ENCODE results near the gene DTNB. TPM values are rescaled to one million over a fixed set of nuclear protein-coding genes. Genes with fewer than 3 reads are reported as not detected.
"Not testable (repeated sequence)": the region's sequence is repeated elsewhere in the genome, so short reads cannot be mapped to it uniquely, and the experiment has no call there.

Gene DTNB
- total RNA-seq, 4 donors from 2014 or later: 12.4 to 28.8 (median 14.9) TPM

- H3K27ac ChIP-seq: no peak overlapping the region
- no peak overlapping the region for H3K4me3 ChIP-seq
- DNase-seq: no peak
- intact Hi-C loops (cut with DNase I; ENCODE audit: low total_unique reads): no loop called here
- no peak for TF ChIP-seq POLR2A (IDR thresholded peaks at IDR 0.05)
- TF ChIP-seq CTCF (IDR thresholded peaks at IDR 0.05): no peak
- peaks cover 4 to 12% of the 10 kb centered on the region in 2 donors for H3K4me1 ChIP-seq
- H3K36me3 ChIP-seq: no peaks in the 10 kb centered on the region
- H3K9me3 ChIP-seq: no peaks in the 10 kb centered on the region
- H3K27me3 ChIP-seq: no peaks in the 10 kb centered on the region
These were observed 58.7 kb downstream of the DTNB start for GRCh38 chr2:25614711-25615110.

- no peak for DNase-seq
- no peaks in the 10 kb centered on the region for H3K9me3 ChIP-seq
- H3K27ac ChIP-seq: no peak overlapping the region
- H3K4me1 ChIP-seq: no peaks in the 10 kb centered on the region
- H3K27me3 ChIP-seq: no peaks in the 10 kb centered on the region
- intact Hi-C loops (cut with DNase I; ENCODE audit: low total_unique reads): no loop called here
- TF ChIP-seq POLR2A (IDR thresholded peaks at IDR 0.05): no peak
- no peak for TF ChIP-seq CTCF (IDR thresholded peaks at IDR 0.05)
- no peaks in the 10 kb centered on the region for H3K36me3 ChIP-seq
- no peak overlapping the region for H3K4me3 ChIP-seq
These were observed 64.7 kb downstream of the DTNB start for GRCh38 chr2:25608718-25609117.

GRCh38 chr2:25606892-25607291 lies 66.5 kb downstream of the DTNB start:
- intact Hi-C loops (cut with DNase I; ENCODE audit: low total_unique reads): no loop called here
- H3K27ac ChIP-seq: no peak overlapping the region
- DNase-seq: no peak
- H3K4me3 ChIP-seq: no peak overlapping the region
- no peaks in the 10 kb centered on the region for H3K4me1 ChIP-seq
- H3K9me3 ChIP-seq: no peaks in the 10 kb centered on the region
- TF ChIP-seq CTCF (IDR thresholded peaks at IDR 0.05): peak; percentile 34 to 55 (median 42)
- TF ChIP-seq POLR2A (IDR thresholded peaks at IDR 0.05): no peak
- H3K27me3 ChIP-seq: no peaks in the 10 kb centered on the region
- H3K36me3 ChIP-seq: no peaks in the 10 kb centered on the region

GRCh38 chr2:25602333-25602723 lies 71.0 kb downstream of the DTNB start:
- H3K9me3 ChIP-seq: no peaks in the 10 kb centered on the region
- no peak for TF ChIP-seq CTCF (IDR thresholded peaks at IDR 0.05)
- TF ChIP-seq POLR2A (IDR thresholded peaks at IDR 0.05): no peak
- H3K27ac ChIP-seq: no peak overlapping the region
- H3K27me3 ChIP-seq: no peaks in the 10 kb centered on the region
- no peak overlapping the region for H3K4me3 ChIP-seq
- no peaks in the 10 kb centered on the region for H3K4me1 ChIP-seq
- intact Hi-C loops (cut with DNase I; ENCODE audit: low total_unique reads): no loop called here
- H3K36me3 ChIP-seq: no peaks in the 10 kb centered on the region
- no peak for DNase-seq

GRCh38 chr2:25601711-25602332 lies 71.6 kb downstream of the DTNB start:
- intact Hi-C loops (cut with DNase I; ENCODE audit: low total_unique reads): not testable (repeated sequence)

GRCh38 chr2:25598911-25599310 lies 74.5 kb downstream of the DTNB start:
- DNase-seq: no peak
- Histone ChIP-seq H3K4me1 (no peaks in the 10 kb centered on the region), H3K27ac (no peak overlapping the region), H3K27me3 (no peaks in the 10 kb centered on the region), H3K9me3 (no peaks in the 10 kb centered on the region), H3K36me3 (no peaks in the 10 kb centered on the region), H3K4me3 (no peak overlapping the region)
- intact Hi-C loops (cut with DNase I; ENCODE audit: low total_unique reads): no loop called here
- TF ChIP-seq CTCF (IDR thresholded peaks at IDR 0.05) (no peak), POLR2A (IDR thresholded peaks at IDR 0.05) (no peak)

More at GRCh38 chr2:25601711-25602332, 71.6 kb downstream of the DTNB start:
- not testable (repeated sequence) for H3K27ac ChIP-seq, H3K36me3 ChIP-seq, DNase-seq, H3K27me3 ChIP-seq, H3K9me3 ChIP-seq, H3K4me3 ChIP-seq, H3K4me1 ChIP-seq

Data from uterus (tissue), 4 donors.